Keratinocyte (primary cell): ENCODE measurements around the gene ADARB2. TPM values are rescaled to one million over a fixed set of nuclear protein-coding genes. Genes with fewer than 3 reads are reported as not detected.

ENCODE experiments used
- DNase-seq: peaks from one replicate; pipeline ENCODE4 v3.0.0-alpha.2; 2011; ENCODE audit warnings: low read depth, missing footprints, low spot score
- FAIRE-seq: peaks from 2 replicates; lab custom pipeline; 2011; peaks lifted over from hg19 to GRCh38; lab: Jason Lieb, UNC
- H2AFZ ChIP-seq: 2 replicates; pipeline ENCODE4 v1.6.0; 2012; ENCODE audit warnings: low read length, control low read depth, inconsistent platforms; ENCODE audit not compliant: control insufficient read depth
- H3K27ac ChIP-seq: 2 replicates; pipeline ENCODE4 v1.5.1; 2011; ENCODE audit warnings: low read length; ENCODE audit not compliant: control insufficient read depth, insufficient read depth
- H3K27me3 ChIP-seq: 3 replicates; pipeline ENCODE4 v1.6.0; 2011; ENCODE audit warnings: low read length; ENCODE audit not compliant: control insufficient read depth, insufficient read depth; ENCODE audit errors: extremely low read depth
- H3K36me3 ChIP-seq, 2 experiments: 2 replicates in 1 of 2; 3 replicates in 1 of 2; pipeline ENCODE4 v1.5.1; 2011; ENCODE audit warnings: low read length in 2 of 2, mild to moderate bottlenecking in 1 of 2; ENCODE audit not compliant: control insufficient read depth in 2 of 2, insufficient read depth in 2 of 2; ENCODE audit errors: extremely low read depth in 1 of 2
- H3K4me1 ChIP-seq: 3 replicates; pipeline ENCODE4 v1.5.1; 2011; ENCODE audit warnings: low read length; ENCODE audit not compliant: control insufficient read depth, insufficient read depth; ENCODE audit errors: extremely low read depth
- H3K4me2 ChIP-seq: 3 replicates; pipeline ENCODE4 v1.6.0; 2011; ENCODE audit warnings: low read depth, low read length; ENCODE audit not compliant: control insufficient read depth, insufficient read depth; ENCODE audit errors: extremely low read depth
- H3K4me3 ChIP-seq, 3 experiments: fragments of 200-600 bp in 1 of 3; sonication (generic) in 1 of 3; 2 replicates in 2 of 3; 3 replicates in 1 of 3; pipeline ENCODE4 v1.5.1; 2011 to 2016; ENCODE audit warnings: low read length in 3 of 3, mild to moderate bottlenecking in 3 of 3, control low read depth in 2 of 3, inconsistent platforms in 1 of 3, low read depth in 1 of 3, mixed read lengths in 1 of 3, mixed run types in 1 of 3, moderate library complexity in 1 of 3; ENCODE audit not compliant: control insufficient read depth in 2 of 3, insufficient read depth in 2 of 3; ENCODE audit errors: extremely low read depth in 1 of 3
- H3K79me2 ChIP-seq: 2 replicates; pipeline ENCODE4 v1.6.0; 2012; ENCODE audit warnings: low read length; ENCODE audit not compliant: control insufficient read depth, insufficient read depth
- H3K9ac ChIP-seq: 3 replicates; pipeline ENCODE4 v1.6.0; 2011; ENCODE audit warnings: low read length; ENCODE audit not compliant: control insufficient read depth, insufficient read depth; ENCODE audit errors: extremely low read depth
- H3K9me1 ChIP-seq: 3 replicates; pipeline ENCODE4 v1.6.0; 2011; ENCODE audit warnings: low read length; ENCODE audit not compliant: control insufficient read depth, insufficient read depth; ENCODE audit errors: extremely low read depth
- H3K9me3 ChIP-seq: 2 replicates; pipeline ENCODE4 v1.5.1; 2012; ENCODE audit warnings: low read depth, low read length; ENCODE audit not compliant: control insufficient read depth
- H4K20me1 ChIP-seq: 3 replicates; pipeline ENCODE4 v1.6.0; 2011; ENCODE audit warnings: low read length; ENCODE audit not compliant: control insufficient read depth, insufficient read depth; ENCODE audit errors: extremely low read depth
- CTCF ChIP-seq, 3 experiments: IDR thresholded peaks in 1 of 3; conservative IDR thresholded peaks in 1 of 3; optimal IDR thresholded peaks in 1 of 3; 2 replicates in 2 of 3; 3 replicates in 1 of 3; pipeline versions ENCODE3 to v1.5.1; 2011; ENCODE audit warnings: low read length in 3 of 3, mild to moderate bottlenecking in 3 of 3, moderate library complexity in 2 of 3, control low read depth in 1 of 3, inconsistent platforms in 1 of 3; ENCODE audit not compliant: insufficient read depth in 2 of 3; ENCODE audit errors: extremely low read depth in 1 of 3
- EZH2 ChIP-seq: IDR thresholded peaks from one replicate; pipeline ENCODE4 v1.6.1; 2012; ENCODE audit warnings: inconsistent platforms, mild to moderate bottlenecking, low read length, moderate library complexity
- dilution Hi-C: fragments of 300-500 bp; cut with MboI; formaldehyde crosslinking; loops from one replicate; pipeline ENCODE4 v1.7.0; 2020; ENCODE audit warnings: low sequenced_read_pairs; ENCODE audit not compliant: extremely low pct_ligation_motif_present
- polyA plus RNA-seq, 5 experiments: library from polyadenylated mRNA; depleted of rRNA in 3 of 5; stranded (reverse) in 3 of 5; stranded (forward) in 1 of 5; unstranded in 1 of 5; fragments of >200 nt; gene quantifications; 1 replicate in 1 of 5; 2 replicates in 3 of 5; 3 replicates in 1 of 5; pipeline versions ENCODE4 v1.2.1 to v1.2.3, GENCODE V29; 2011 to 2012; ENCODE audit warnings: missing spikeins in 2 of 5, low read depth in 1 of 5, low replicate concordance in 1 of 5

Gene ADARB2
- polyA plus RNA-seq, 1 donor (not counting 4 experiments of a cell fraction or from before 2014, with no cell fraction given): not detected

- Histone ChIP-seq H3K27me3 (no peaks in the 10 kb centered on the region), H3K27ac (no peak overlapping the region), H3K9me3 (peaks cover 33% of the 10 kb centered on the region)
Observed at GRCh38 chr10:1504286-1504685, 233.0 kb downstream of the ADARB2 start.

GRCh38 chr10:1502451-1502850, 234.9 kb downstream of the ADARB2 start:
- dilution Hi-C loops: no loop called here
- Histone ChIP-seq H3K4me2 (no peak overlapping the region), H3K79me2 (no peaks in the 10 kb centered on the region), H3K4me3 (no peak overlapping the region), H3K9me1 (no peaks in the 10 kb centered on the region), H2AFZ (no peak overlapping the region), H3K9me3 (peaks cover 28% of the 10 kb centered on the region), H3K36me3 (no peaks in the 10 kb centered on the region), H3K27me3 (no peaks in the 10 kb centered on the region), H3K4me1 (no peaks in the 10 kb centered on the region), H4K20me1 (no peaks in the 10 kb centered on the region), H3K9ac (no peak overlapping the region), H3K27ac (no peak overlapping the region)
- no peak for FAIRE-seq
- no peak for TF ChIP-seq CTCF (optimal IDR thresholded peaks at IDR 0.05 in 1 of 3, IDR thresholded peaks at IDR 0.05 in 1 of 3, conservative IDR thresholded peaks at IDR 0.05 in 1 of 3; ENCODE audit: extremely low read depth in 1 of 3, insufficient read depth in 2 of 3, low read length in 3 of 3)
- TF ChIP-seq EZH2: no peak
- no peak for DNase-seq

More at GRCh38 chr10:1504286-1504685, 233.0 kb downstream of the ADARB2 start:
- no peak for TF ChIP-seq EZH2
- no peak for TF ChIP-seq CTCF (optimal IDR thresholded peaks at IDR 0.05 in 1 of 3, IDR thresholded peaks at IDR 0.05 in 1 of 3, conservative IDR thresholded peaks at IDR 0.05 in 1 of 3; ENCODE audit: extremely low read depth in 1 of 3, insufficient read depth in 2 of 3, low read length in 3 of 3)
- Histone ChIP-seq H3K36me3 (no peaks in the 10 kb centered on the region), H3K4me1 (no peaks in the 10 kb centered on the region), H3K4me3 (no peak overlapping the region), H3K4me2 (no peak overlapping the region), H3K79me2 (no peaks in the 10 kb centered on the region), H3K9me1 (no peaks in the 10 kb centered on the region), H4K20me1 (no peaks in the 10 kb centered on the region), H2AFZ (no peak overlapping the region), H3K9ac (no peak overlapping the region)
- no peak for DNase-seq
- no peak for FAIRE-seq
- dilution Hi-C loops: no loop called here
